Liver (tissue), 9 donors: Measurements from ENCODE around the gene MT1M. TPM values are rescaled to one million over a fixed set of nuclear protein-coding genes. Genes with fewer than 3 reads are reported as not detected.
"Not testable (repeated sequence)": the region's sequence is repeated elsewhere in the genome, so short reads cannot be mapped to it uniquely, and the experiment has no call there.

Experiments
- DNase-seq: peaks from one replicate; pipeline ENCODE4 v3.0.0-alpha.2; 2017; ENCODE audit warnings: low spot score
- H3K27ac ChIP-seq, 2 donors: one replicate each; pipeline ENCODE4 v1.7.0; 2013; ENCODE audit warnings: inconsistent platforms in 2 of 2, low read length in 2 of 2, control low read depth in 1 of 2, low read depth in 1 of 2, mild to moderate bottlenecking in 1 of 2
- H3K27me3 ChIP-seq, 4 donors: one replicate each; pipeline versions ENCODE4 v1.6.1 to v1.7.0; 2013; ENCODE audit warnings: low read length in 3 of 4, inconsistent platforms in 1 of 4, mild to moderate bottlenecking in 1 of 4, moderate library complexity in 1 of 4; ENCODE audit not compliant: control insufficient read depth in 4 of 4, insufficient read depth in 4 of 4
- H3K36me3 ChIP-seq, 4 donors: one replicate each; pipeline versions ENCODE4 v1.6.1 to v1.7.0; 2013; ENCODE audit warnings: low read length in 3 of 4, mild to moderate bottlenecking in 3 of 4, low read depth in 1 of 4, moderate library complexity in 1 of 4; ENCODE audit not compliant: control insufficient read depth in 4 of 4, insufficient read depth in 3 of 4
- H3K4me1 ChIP-seq, 4 donors: one replicate each; pipeline versions ENCODE4 v1.6.1 to v1.7.0; 2013; ENCODE audit warnings: low read length in 3 of 4, mild to moderate bottlenecking in 3 of 4, moderate library complexity in 1 of 4; ENCODE audit not compliant: control insufficient read depth in 4 of 4, insufficient read depth in 4 of 4
- H3K4me3 ChIP-seq, 3 donors: one replicate each; pipeline versions ENCODE4 v1.6.1 to v1.7.0; 2013; ENCODE audit warnings: low read length in 3 of 3, control low read depth in 1 of 3, low read depth in 1 of 3, mild to moderate bottlenecking in 1 of 3
- H3K9ac ChIP-seq, 2 donors: one replicate each; pipeline ENCODE4 v1.7.0; 2013; ENCODE audit warnings: low read length in 2 of 2, mild to moderate bottlenecking in 2 of 2, moderate library complexity in 2 of 2, control low read depth in 1 of 2, low read depth in 1 of 2
- H3K9me3 ChIP-seq, 4 donors: one replicate each; pipeline versions ENCODE4 v1.6.1 to v1.7.0; 2013; ENCODE audit warnings: low read length in 3 of 4; ENCODE audit not compliant: control insufficient read depth in 4 of 4
- ATF3 ChIP-seq: IDR thresholded peaks from 2 replicates; pipeline ENCODE4 v1.6.1; 2016; ENCODE audit warnings: antibody characterized with exemption
- EGR1 ChIP-seq, 2 donors: IDR thresholded peaks; 2 replicates each; pipeline ENCODE4 v1.6.1; 2016 to 2018; ENCODE audit warnings: antibody characterized with exemption in 2 of 2, low read depth in 2 of 2
- FOXA1 ChIP-seq: IDR thresholded peaks from 2 replicates; pipeline ENCODE4 v1.6.1; 2016; ENCODE audit warnings: antibody characterized with exemption
- GABPA ChIP-seq, 2 donors: IDR thresholded peaks in 1 of 2; conservative IDR thresholded peaks in 1 of 2; 2 replicates each; pipeline ENCODE4 v1.6.1; 2016; ENCODE audit warnings: antibody characterized with exemption in 2 of 2, mild to moderate bottlenecking in 1 of 2, moderate library complexity in 1 of 2
- HNF4A ChIP-seq, 2 donors: conservative IDR thresholded peaks; 2 replicates each; pipeline ENCODE4 v1.6.1; 2016; ENCODE audit warnings: antibody characterized with exemption in 2 of 2, mild to moderate bottlenecking in 2 of 2
- HNF4G ChIP-seq: IDR thresholded peaks from 2 replicates; pipeline ENCODE4 v1.6.1; 2016; ENCODE audit warnings: antibody characterized with exemption
- JUND ChIP-seq, 2 donors: IDR thresholded peaks; 2 replicates each; pipeline ENCODE4 v1.6.1; 2016; ENCODE audit warnings: antibody characterized with exemption in 2 of 2
- MAX ChIP-seq: IDR thresholded peaks from 2 replicates; pipeline ENCODE4 v1.6.1; 2016; ENCODE audit warnings: antibody characterized with exemption
- NR2F2 ChIP-seq: IDR thresholded peaks from 2 replicates; pipeline ENCODE4 v1.6.1; 2016; ENCODE audit warnings: antibody characterized with exemption
- RAD21 ChIP-seq, 2 donors: IDR thresholded peaks; 2 replicates each; pipeline ENCODE4 v1.6.1; 2016; ENCODE audit warnings: antibody characterized with exemption in 2 of 2, mild to moderate bottlenecking in 2 of 2
- RXRA ChIP-seq, 2 donors: IDR thresholded peaks; 2 replicates each; pipeline ENCODE4 v1.6.1; 2017 to 2018; ENCODE audit warnings: antibody characterized with exemption in 2 of 2, mild to moderate bottlenecking in 1 of 2
- SP1 ChIP-seq: IDR thresholded peaks from 2 replicates; pipeline ENCODE4 v1.6.1; 2018; ENCODE audit warnings: antibody characterized with exemption, mild to moderate bottlenecking
- YY1 ChIP-seq: IDR thresholded peaks from 2 replicates; pipeline ENCODE4 v1.6.1; 2016; ENCODE audit warnings: antibody characterized with exemption, mild to moderate bottlenecking
- WGBS: extraction: QIAGEN DNeasy Blood & Tissue Kit; methylation state at CpG from one replicate; pipeline ENCODE4 v1.1.7; 2013; 5-methylcytosine and 5-hydroxymethylcytosine counted together
- polyA plus RNA-seq, 2 donors: library from polyadenylated mRNA; stranded (reverse) in 1 of 2; unstranded in 1 of 2; fragments of 200-250 nt in 1 of 2; fragments of >200 nt in 1 of 2; fragmentation: Nextera tagmentation in 1 of 2; extraction: Ambion mirVana in 1 of 2; gene quantifications; one replicate each; pipeline versions ENCODE4 v1.2.1 to v1.2.3, GENCODE V29; 2013 to 2015
- total RNA-seq, 2 donors: library from RNA; depleted of rRNA; stranded (reverse); fragments of >200 nt; gene quantifications; one replicate each; pipeline ENCODE4 v1.2.3, GENCODE V29; 2014
- TF ChIP-seq, protein P1 (sequence below): fragments of 150-350 bp; IDR thresholded peaks from 2 replicates; pipeline ENCODE4 v1.5.1; 2017; ENCODE audit warnings: improper control_type of control experiment, low read depth, low read length; ENCODE audit not compliant: missing input control
- TF ChIP-seq, protein P2 (sequence below): IDR thresholded peaks from 2 replicates; pipeline ENCODE4 v1.6.1; 2016; ENCODE audit warnings: antibody characterized with exemption, mild to moderate bottlenecking
- donor health status: healthy.
- donor health status: healthy.
- donor health status: healthy.
- donor health status: healthy.
- donor health status: healthy.

Gene MT1M
- total RNA-seq (100 to 1,000 TPM in 1 of 2 donors, 10 to 100 TPM in 1; 20.4 to 159 TPM), polyA plus RNA-seq (100 to 1,000 TPM; 229 to 343 TPM)

DNA sequence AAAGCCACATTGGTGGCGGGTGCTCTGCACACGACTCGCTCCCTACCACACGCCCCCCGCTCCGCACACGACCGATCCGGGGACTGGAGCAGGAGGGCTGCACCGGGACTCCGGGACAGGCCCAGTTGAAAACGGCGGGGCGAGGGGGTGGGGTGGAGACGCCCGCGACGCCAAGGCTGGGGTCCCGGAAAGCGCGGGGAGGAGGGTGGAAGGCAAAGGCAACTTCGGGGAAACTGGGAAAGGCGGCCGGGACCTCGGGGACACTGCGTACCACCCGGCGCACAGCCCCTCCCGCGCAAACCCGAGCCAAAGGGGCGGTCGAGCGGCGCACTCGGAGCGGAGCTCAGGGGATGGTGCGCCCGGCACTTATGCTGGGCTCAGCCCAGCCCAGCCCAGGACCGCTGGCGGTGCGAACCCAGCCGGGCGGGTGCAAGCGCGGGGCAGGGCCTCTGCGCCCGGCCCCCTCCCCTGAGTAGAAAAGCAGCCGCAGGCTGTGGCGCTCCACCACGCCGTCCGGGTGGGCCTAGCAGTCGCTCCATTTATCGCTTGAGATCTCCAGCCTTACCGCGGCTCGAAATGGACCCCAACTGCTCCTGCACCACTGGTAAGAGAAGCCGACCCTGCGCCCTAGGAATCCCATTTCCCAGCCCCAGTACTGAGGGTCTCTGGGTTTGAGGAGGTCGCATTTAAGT is at the start of gene MT1M:
MT1M (plus strand) TSS at position 504 of the 692 bp plus-strand sequence; CDS start at position 577, 73 bp downstream.
- H3K36me3 ChIP-seq = no peaks in the 10 kb centered on the region
- no peaks in the 10 kb centered on the region for H3K9me3 ChIP-seq
- DNase-seq = peak; percentile 64
- peaks cover 2 to 24% (median 7%) of the 10 kb centered on the region in 4 donors for H3K4me1 ChIP-seq
- H3K9ac ChIP-seq = peak within 1 kb of the TSS; percentile 77 to 84
- peak within 1 kb of the TSS; percentile 48 to 95 (median 93) for H3K4me3 ChIP-seq
- H3K27ac ChIP-seq = peak within 1 kb of the TSS; percentile 84 to 87
- no peaks in the 10 kb centered on the region for H3K27me3 ChIP-seq
- peak; percentile 7 to 8 for TF ChIP-seq RXRA (IDR thresholded peaks at IDR 0.05)
- TF ChIP-seq RAD21 (IDR thresholded peaks at IDR 0.05) = peak in 1 of 2 donors; percentile 30
- peak; percentile 80 for TF ChIP-seq SP1
- peak; percentile 7 for TF ChIP-seq NR2F2
- TF ChIP-seq YY1 = peak; percentile 42
- no peak for TF ChIP-seq MAX
- TF ChIP-seq EGR1 (IDR thresholded peaks at IDR 0.05; ENCODE audit: low read depth in 2 of 2) = no peak
- TF ChIP-seq, protein P1, sequence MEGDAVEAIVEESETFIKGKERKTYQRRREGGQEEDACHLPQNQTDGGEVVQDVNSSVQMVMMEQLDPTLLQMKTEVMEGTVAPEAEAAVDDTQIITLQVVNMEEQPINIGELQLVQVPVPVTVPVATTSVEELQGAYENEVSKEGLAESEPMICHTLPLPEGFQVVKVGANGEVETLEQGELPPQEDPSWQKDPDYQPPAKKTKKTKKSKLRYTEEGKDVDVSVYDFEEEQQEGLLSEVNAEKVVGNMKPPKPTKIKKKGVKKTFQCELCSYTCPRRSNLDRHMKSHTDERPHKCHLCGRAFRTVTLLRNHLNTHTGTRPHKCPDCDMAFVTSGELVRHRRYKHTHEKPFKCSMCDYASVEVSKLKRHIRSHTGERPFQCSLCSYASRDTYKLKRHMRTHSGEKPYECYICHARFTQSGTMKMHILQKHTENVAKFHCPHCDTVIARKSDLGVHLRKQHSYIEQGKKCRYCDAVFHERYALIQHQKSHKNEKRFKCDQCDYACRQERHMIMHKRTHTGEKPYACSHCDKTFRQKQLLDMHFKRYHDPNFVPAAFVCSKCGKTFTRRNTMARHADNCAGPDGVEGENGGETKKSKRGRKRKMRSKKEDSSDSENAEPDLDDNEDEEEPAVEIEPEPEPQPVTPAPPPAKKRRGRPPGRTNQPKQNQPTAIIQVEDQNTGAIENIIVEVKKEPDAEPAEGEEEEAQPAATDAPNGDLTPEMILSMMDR = no peak
- WGBS = under 1% methylated on average over 61 of the region's 61 CpGs

- not testable (repeated sequence) for H3K9ac ChIP-seq, H3K4me3 ChIP-seq, H3K4me1 ChIP-seq, H3K36me3 ChIP-seq, H3K27me3 ChIP-seq, H3K9me3 ChIP-seq, H3K27ac ChIP-seq, DNase-seq
- WGBS = 95% methylated on average over 2 of the region's 2 CpGs
Measured at GRCh38 chr16:56582911-56583310, 49.5 kb upstream of the MT1M start.

GRCh38 chr16:56583351-56584168 is 48.9 kb upstream of the MT1M start:
- Histone ChIP-seq H3K27ac (no peak overlapping the region), H3K4me3 (no peak overlapping the region), H3K27me3 (no peaks in the 10 kb centered on the region), H3K9ac (no peak overlapping the region), H3K36me3 (no peaks in the 10 kb centered on the region), H3K9me3 (no peaks in the 10 kb centered on the region), H3K4me1 (no peaks in the 10 kb centered on the region)
- DNase-seq = no peak
- 69% methylated on average over 11 of the region's 11 CpGs for WGBS
- TF ChIP-seq RXRA (IDR thresholded peaks at IDR 0.05) = no peak
- no peak for TF ChIP-seq EGR1 (IDR thresholded peaks at IDR 0.05; ENCODE audit: low read depth in 2 of 2)
- TF ChIP-seq, protein P1 = no peak
- no peak for TF ChIP-seq GABPA (IDR thresholded peaks at IDR 0.05 in 1 of 2, conservative IDR thresholded peaks at IDR 0.05 in 1 of 2)
- TF ChIP-seq FOXA1 = no peak
- no peak for TF ChIP-seq YY1
- TF ChIP-seq, protein P2, sequence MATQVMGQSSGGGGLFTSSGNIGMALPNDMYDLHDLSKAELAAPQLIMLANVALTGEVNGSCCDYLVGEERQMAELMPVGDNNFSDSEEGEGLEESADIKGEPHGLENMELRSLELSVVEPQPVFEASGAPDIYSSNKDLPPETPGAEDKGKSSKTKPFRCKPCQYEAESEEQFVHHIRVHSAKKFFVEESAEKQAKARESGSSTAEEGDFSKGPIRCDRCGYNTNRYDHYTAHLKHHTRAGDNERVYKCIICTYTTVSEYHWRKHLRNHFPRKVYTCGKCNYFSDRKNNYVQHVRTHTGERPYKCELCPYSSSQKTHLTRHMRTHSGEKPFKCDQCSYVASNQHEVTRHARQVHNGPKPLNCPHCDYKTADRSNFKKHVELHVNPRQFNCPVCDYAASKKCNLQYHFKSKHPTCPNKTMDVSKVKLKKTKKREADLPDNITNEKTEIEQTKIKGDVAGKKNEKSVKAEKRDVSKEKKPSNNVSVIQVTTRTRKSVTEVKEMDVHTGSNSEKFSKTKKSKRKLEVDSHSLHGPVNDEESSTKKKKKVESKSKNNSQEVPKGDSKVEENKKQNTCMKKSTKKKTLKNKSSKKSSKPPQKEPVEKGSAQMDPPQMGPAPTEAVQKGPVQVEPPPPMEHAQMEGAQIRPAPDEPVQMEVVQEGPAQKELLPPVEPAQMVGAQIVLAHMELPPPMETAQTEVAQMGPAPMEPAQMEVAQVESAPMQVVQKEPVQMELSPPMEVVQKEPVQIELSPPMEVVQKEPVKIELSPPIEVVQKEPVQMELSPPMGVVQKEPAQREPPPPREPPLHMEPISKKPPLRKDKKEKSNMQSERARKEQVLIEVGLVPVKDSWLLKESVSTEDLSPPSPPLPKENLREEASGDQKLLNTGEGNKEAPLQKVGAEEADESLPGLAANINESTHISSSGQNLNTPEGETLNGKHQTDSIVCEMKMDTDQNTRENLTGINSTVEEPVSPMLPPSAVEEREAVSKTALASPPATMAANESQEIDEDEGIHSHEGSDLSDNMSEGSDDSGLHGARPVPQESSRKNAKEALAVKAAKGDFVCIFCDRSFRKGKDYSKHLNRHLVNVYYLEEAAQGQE = no peak
- TF ChIP-seq HNF4A (conservative IDR thresholded peaks at IDR 0.05) = no peak
- no peak for TF ChIP-seq ATF3
- no peak for TF ChIP-seq RAD21 (IDR thresholded peaks at IDR 0.05)
- TF ChIP-seq SP1 = no peak
- TF ChIP-seq HNF4G = no peak
- TF ChIP-seq JUND (IDR thresholded peaks at IDR 0.05) = no peak
